GDM1 (cell line): ENCODE data around the gene SLC12A1.

Experiments used
- DNase-seq: peaks from one replicate; lab custom pipeline; 2025; lab: John Stamatoyannopoulos, UW

The SLC12A1 gene

DNA sequence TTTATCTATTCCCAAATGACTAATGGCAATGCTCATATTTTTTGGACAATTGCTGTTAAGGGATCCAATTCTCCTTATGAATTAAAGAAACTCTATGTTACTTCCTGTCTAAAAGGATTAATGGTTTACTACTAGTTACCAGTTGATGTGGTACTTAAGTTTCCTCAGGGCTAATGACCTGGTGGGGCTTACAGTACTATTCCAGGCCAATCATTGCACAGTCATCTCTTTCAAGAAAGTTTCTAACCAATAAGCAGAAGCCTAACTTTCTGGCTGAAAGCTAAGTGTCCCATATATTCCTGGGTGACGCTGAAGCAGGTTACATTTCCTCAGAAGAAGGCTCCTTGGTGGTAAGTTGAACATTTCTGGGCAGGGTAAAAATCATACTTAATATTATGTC is at the start of gene SLC12A1:
SLC12A1 (plus strand) TSS at position 322 of the 400 bp plus-strand sequence. CDS start 1,418 bp downstream, outside the sequence.
- no peak for DNase-seq

DNA sequence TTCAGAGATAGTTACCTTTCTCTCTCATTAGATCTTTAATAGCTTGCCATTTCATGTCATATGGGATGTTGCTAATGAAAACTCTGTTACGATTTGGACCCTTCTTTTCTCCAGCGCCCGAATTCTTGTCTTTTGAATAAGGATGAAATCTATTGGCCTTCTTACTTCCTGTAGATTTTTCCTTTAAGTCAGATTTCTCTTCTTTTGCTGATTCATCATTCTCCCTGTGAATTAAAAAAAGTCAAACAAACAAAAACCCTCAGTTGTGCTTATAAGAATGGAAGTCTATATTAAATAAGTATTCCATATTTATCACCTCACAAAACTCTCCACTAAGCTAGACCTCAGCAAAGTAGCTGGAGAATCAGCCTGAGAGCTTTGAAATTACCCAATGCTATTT is 37.5 kb upstream of the SLC12A1 start:
- no peak for DNase-seq

- DNase-seq, result no peak
Observed at GRCh38 chr15:48170981-48171380, 35.1 kb upstream of the SLC12A1 start.

- DNase-seq, result no peak
Observed at GRCh38 chr15:48175126-48175525, 31.0 kb upstream of the SLC12A1 start.

DNA sequence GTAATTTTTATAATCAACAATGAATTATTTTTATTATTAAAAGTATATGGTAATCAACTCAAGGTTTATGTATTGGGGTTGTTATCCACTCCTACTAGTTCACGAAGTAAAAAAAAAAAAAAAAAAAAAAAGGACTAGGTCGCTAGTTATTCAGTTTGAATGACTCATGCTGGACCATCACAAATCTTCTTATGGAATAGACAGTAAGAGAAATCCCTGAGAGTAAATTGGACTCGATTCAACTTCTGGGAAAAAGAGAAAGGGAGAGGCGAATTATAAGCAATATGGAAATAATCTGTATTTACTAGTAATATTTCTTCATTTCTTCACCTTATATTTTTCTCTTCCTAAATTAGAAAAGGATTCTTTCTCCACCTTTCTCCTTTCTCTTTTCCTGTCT is 30.0 kb upstream of the SLC12A1 start:
- DNase-seq, result no peak

DNA sequence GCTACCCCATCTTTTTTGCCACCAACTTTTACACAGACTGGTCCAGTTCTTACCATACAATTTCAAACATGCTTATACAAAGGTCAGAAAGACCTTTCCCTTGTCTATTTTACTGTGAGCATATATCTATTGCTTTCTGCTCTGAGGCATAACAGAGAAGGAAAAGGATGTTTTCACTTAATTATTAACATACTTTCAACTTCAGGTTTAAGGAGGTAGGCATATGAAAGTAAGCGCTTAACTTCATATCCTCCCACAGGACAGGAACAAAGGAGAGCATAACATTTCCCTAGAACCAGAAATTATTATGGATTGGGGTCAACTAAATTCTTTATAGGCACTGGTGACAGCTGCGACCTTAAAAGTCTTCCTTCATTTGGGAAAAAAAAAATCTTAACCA is 29.1 kb upstream of the SLC12A1 start:
- no peak for DNase-seq

DNA sequence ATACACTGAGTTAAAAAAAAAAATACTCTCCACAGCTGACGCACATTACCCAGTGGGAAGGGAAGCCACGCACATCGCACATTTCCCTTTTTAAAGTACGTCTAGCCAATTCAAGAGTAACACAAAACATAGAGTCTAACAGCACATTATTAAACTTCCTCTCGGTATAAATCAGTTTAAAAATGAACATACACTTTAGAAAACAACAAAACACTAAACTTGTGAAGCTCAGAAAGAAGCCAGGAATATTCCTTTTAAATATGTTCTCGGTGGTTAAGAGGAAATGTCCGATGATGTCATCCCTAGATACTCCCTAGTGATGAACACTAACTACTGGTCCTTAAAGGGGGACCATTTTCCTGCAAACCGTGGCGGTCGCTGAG is 28.7 kb upstream of the SLC12A1 start:
- DNase-seq, result no peak

DNA sequence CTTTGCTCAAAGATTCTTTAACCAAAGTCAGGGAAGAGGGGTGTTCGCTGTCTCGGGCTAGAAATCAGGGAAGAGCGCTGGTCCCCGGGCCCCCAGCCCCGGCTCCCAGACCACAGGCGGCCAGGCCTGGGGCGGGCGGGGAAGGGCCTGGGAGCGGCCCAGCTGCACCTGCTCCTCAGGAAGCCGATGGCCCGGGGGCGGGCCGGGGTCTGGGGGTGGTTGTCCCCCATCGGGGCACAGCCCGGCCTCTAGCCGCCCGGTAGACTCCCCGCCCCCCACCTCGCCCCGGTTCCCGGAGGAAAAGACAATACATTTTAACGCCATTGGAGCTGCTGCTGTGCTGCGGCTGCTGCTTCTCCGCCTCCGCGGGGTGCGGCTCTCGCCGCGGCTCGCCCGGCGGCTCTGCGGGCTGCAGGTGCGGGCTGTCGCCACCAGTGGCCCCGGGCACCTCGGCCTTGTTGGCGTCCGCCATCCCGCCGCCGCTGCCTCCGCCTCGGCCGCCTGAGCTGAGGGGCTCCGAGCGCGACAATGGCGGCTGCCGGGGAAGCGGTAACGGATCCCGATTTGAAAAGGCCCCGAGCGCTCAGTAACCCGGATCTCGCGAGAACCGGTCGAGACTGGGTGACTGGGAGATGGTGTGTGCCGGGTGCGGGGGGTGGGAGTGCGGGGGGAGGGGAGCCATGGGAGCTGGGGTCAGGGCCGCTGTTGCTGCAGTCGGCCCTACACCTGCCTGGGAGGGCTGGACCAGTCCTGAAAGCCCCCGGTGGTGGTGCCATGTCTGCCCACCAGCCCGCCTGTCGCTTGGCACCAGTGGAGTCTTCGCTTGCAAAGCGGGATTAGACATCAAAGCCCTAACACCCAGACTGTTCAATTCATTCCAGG is 28.1 kb upstream of the SLC12A1 start, which contains the start of gene MYEF2:
MYEF2 (minus strand) TSS at position 530 of the 882 bp plus-strand sequence; CDS start at position 472, 58 bp downstream.
- DNase-seq, result no peak

- DNase-seq, result no peak
Observed at GRCh38 chr15:48178648-48178931, 27.5 kb upstream of the SLC12A1 start.

GRCh38 chr15:48182749-48183148 is 23.4 kb upstream of the SLC12A1 start:
- DNase-seq, result no peak

DNA sequence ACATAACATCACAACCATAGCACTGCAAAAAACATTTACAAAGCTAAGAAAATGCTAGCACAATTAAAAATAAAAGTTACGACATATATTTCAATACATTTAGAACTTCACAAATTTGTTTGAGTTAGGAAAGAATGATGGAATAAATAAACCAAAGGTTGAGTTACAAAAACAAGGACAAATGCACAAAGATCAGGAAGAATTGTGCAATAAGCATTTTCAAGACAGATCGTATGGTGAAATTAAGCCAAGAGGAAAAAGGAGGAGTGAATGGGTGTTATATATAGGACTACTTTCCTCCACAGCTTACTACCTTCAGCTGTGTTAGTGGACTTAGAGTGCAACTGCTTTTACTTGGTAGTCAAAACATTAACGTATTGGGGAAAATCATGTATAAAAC is 20.6 kb upstream of the SLC12A1 start:
- no peak for DNase-seq

- DNase-seq, result no peak
Observed at GRCh38 chr15:48186271-48186670, 19.8 kb upstream of the SLC12A1 start.

DNA sequence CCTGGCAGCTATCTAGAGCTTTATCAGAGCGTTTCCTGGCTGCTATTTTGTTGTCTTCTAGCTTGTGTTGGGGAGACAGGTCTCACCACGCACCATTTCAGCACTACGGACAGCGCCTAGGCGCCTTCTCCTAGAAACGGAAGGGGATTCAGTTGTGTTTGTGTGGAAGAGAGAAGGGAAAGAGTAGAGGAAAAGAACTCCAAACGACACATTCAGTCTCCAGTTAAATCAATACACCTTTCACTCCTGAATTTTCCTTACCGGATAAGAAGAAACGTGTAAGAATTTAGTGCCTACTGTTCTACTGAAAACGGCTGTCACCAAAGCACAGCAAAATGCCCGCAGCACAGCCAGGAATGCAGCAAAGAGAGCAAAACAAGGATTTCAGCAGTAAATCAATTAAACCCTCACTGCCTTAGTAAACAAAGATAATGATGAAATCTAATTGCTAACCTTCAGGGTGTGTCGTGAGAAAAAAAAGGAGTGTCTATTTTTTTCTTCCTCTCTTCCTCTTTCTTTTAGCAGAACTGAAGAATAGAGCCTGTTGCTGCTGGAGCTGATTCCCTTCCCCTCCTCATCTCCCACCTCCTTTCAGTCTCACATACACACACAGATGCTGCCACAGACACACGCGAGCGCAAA is 15.0 kb upstream of the SLC12A1 start:
- DNase-seq, result no peak

DNA sequence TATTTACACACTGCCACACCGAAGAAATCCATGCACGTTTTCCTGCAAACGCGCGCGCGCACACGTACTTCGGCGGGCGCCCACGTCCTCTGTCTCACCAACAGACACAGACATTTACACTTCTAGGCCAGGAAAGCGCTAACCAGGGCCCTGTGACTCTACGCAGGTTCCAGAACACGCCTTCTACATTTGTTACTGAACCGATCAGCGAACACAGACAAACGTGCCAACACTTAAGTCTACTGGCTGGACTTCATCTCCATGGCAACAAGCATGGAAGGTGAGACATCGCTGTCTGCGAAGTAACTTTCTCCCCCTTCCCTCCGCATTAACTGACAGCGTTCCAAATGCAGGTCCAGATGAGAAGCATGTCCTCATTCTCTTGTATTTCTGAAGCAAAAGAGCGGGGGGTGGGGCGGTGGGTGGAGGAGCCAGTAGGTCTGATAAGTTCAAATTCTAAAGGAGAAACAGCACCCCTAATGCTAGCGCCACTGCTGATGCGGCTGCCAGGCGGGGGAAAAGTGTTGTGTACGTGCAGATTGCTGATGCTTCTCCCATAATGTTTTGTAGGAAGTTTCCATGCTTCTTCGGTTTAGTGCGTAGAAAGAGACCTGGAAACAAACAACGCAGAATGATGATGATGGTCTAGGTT is 14.4 kb upstream of the SLC12A1 start, which contains the start of gene CTXN2:
CTXN2 (plus strand) TSS at position 92 of the 652 bp plus-strand sequence. CDS start 9,636 bp downstream, outside the sequence.
- no peak for DNase-seq

DNA sequence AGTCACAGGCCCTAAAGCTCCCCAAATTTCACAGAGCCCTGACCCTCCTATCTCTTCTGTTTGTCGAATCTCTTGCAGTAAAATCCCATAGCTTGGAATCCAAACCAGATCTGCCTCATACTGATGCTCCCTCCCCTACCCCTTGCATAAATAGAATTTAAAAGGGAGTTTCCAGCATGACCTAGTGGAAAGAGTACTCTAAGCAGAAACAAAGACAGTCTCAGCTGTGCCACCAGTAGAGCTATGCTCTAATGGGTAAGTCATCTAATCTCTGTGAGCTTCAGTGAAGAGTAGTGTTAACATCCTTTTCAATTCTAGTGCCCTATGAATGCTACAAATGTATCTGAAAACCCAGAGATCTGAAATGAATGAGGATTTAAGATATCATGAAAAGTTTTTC is 4.0 kb upstream of the SLC12A1 start:
- DNase-seq, result no peak

- no peak for DNase-seq
Observed at GRCh38 chr15:48221261-48221660, 15.2 kb downstream of the SLC12A1 start.

DNA sequence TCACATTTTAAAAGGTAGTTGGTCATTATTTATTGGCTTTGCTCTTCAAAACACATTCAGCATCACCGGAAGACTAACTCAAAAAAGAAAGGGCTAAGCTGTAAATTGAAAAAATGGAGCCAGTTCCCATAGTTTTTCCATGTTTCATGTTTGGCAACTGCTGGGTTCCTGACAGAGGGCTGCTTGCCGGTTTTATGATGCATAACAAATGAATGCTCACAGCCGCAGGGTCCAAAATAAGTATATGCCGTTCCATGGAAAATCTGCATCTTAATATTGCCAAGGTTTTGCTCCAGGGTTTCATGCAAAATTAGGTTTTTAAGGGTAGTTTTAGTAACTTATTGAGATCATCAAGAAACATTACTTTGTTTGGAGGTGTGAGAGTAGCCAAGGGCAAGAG is 15.8 kb downstream of the SLC12A1 start:
- DNase-seq, result no peak

- no peak for DNase-seq
Observed at GRCh38 chr15:48222627-48223026, 16.5 kb downstream of the SLC12A1 start.

DNA sequence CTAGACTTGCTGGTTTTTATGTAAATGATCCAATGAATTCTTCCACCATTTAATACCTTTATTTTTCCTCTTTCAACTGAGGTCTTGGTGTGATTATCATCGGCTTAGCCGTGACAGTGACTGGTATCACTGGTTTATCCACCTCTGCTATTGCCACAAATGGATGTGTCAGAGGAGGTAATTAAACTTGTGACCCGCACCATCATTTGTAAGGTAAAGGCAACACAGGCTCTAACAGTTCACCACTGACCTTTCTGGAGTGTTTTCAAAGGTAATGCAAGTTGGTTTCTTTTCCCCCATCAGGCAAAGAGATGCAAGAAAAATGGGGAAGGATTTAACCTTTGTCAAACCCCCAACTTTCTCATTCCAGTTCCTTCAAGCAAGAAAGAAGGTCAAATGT is 19.7 kb downstream of the SLC12A1 start:
- no peak for DNase-seq

DNA sequence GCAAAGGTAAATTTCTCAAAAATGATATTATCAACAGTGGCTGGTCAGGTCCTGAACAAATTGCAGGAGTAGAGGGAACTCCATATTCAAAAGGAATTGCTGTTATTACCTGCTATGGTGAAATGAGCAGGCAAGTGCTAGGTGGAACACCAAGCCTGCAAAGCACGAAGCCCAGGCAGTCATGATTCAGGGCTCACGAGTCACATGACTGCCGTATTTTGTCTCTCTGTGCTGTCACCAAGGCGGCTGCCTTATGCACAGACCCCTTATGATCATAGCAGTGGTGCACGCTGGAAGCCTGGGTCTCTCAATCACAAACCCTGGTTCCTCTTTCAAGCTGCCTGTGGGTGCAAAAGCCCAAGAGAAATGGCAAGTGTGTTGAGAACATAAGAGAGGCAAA is 24.4 kb downstream of the SLC12A1 start:
- no peak for DNase-seq

GRCh38 chr15:48233246-48233645 is 27.1 kb downstream of the SLC12A1 start:
- no peak for DNase-seq

- DNase-seq, result no peak
Observed at GRCh38 chr15:48239334-48239733, 33.2 kb downstream of the SLC12A1 start.

DNA sequence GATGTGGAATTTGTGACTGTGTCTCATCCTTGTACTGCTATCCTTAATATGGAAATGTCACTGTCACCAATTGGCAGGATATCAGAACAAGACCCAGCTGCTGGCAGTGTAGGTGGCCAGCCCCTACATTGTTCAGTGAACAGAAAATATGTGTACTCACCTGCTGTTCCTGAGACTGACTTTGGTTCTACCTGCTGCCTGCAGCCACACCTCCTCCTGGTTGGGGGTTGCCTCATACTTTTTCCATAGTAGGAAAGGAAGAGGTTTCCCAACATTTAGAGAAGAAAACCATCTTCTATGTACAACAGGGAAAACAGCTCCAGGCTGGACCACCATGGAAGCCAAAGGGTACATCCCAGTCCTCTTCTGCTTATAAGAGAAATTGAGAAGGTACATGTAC is 35.9 kb downstream of the SLC12A1 start:
- no peak for DNase-seq
